ENCODE results near the gene PTTG1IP.

Gene PTTG1IP

GRCh38 chr21:44878053-44878982 is 4.8 kb upstream of the PTTG1IP start:
- no peak for TF ChIP-seq CTCF (IDR thresholded peaks at IDR 0.05; ENCODE audit: low read depth, low read length, missing control alignments)
- DNase-seq (ENCODE audit: extremely low read depth, low read depth): no peak
- H3K4me3 ChIP-seq (replicated peaks; ENCODE audit: low read depth, low read length): no peak overlapping the region

GRCh38 chr21:44876849-44877575 is 3.5 kb upstream of the PTTG1IP start:
- DNase-seq (ENCODE audit: extremely low read depth, low read depth): no peak
- no peak overlapping the region for H3K4me3 ChIP-seq (replicated peaks; ENCODE audit: low read depth, low read length)
- TF ChIP-seq CTCF (IDR thresholded peaks at IDR 0.05; ENCODE audit: low read depth, low read length, missing control alignments): no peak

GRCh38 chr21:44875316-44875700 is 1.8 kb upstream of the PTTG1IP start:
- no peak for DNase-seq (ENCODE audit: extremely low read depth, low read depth)
- TF ChIP-seq CTCF (IDR thresholded peaks at IDR 0.05; ENCODE audit: low read depth, low read length, missing control alignments): no peak
- no peak overlapping the region for H3K4me3 ChIP-seq (replicated peaks; ENCODE audit: low read depth, low read length)

- H3K4me3 ChIP-seq (replicated peaks; ENCODE audit: low read depth, low read length): peak overlapping the region; percentile 87
- DNase-seq (ENCODE audit: extremely low read depth, low read depth): no peak
- TF ChIP-seq CTCF (IDR thresholded peaks at IDR 0.05; ENCODE audit: low read depth, low read length, missing control alignments): no peak
Measured at GRCh38 chr21:44874497-44875315, 1.2 kb upstream of the PTTG1IP start.

- peak overlapping the region; percentile 87 for H3K4me3 ChIP-seq (replicated peaks; ENCODE audit: low read depth, low read length)
- no peak for TF ChIP-seq CTCF (IDR thresholded peaks at IDR 0.05; ENCODE audit: low read depth, low read length, missing control alignments)
- no peak for DNase-seq (ENCODE audit: extremely low read depth, low read depth)
Measured at GRCh38 chr21:44874240-44874496, 678 bp upstream of the PTTG1IP start.

- TF ChIP-seq CTCF (IDR thresholded peaks at IDR 0.05; ENCODE audit: low read depth, low read length, missing control alignments): no peak
- DNase-seq (ENCODE audit: extremely low read depth, low read depth): no peak
Measured at GRCh38 chr21:44872649-44873355, 688 bp downstream of the PTTG1IP start.

More at GRCh38 chr21:44872649-44873355, 688 bp downstream of the PTTG1IP start:
- H3K4me3 ChIP-seq (replicated peaks; ENCODE audit: low read depth, low read length): peak overlapping the region; percentile 87
